Caco-2 (cell line): ENCODE data around the gene AP5B1. TPM values are rescaled to one million over a fixed set of nuclear protein-coding genes. Genes with fewer than 3 reads are reported as not detected.

ENCODE experiments used
- BruUV-seq: library from RNA; stranded (reverse); fragments of 400-500 nt; replicated peaks from 2 replicates; lab custom pipeline; 2021; lab: Mats Ljungman, UMichigan
- CTCF ChIA-PET: fragments of 300-600 bp; sonication (Branson Sonifier 250); formaldehyde crosslinking; loops from one replicate; lab custom pipeline; 2022; ENCODE audit warnings: antibody characterized with exemption; lab: Charles Lee
- POLR2A ChIA-PET: fragments of 300-600 bp; sonication (Branson Sonifier 250); formaldehyde crosslinking; loops from one replicate; lab custom pipeline; 2022; ENCODE audit warnings: antibody characterized with exemption; lab: Charles Lee
- DNase-seq, 2 experiments: peaks; one replicate each; pipeline versions ENCODE4 v3.0.0 to v3.0.0-alpha.2; 2020 to 2022
- H3K27me3 ChIP-seq: replicated peaks from 2 replicates; pipeline ENCODE4 v1.6.0; 2011; ENCODE audit warnings: low read length; ENCODE audit not compliant: control insufficient read depth, insufficient read depth
- H3K36me3 ChIP-seq: 2 replicates; pipeline ENCODE4 v1.5.1; 2011; ENCODE audit warnings: low read length; ENCODE audit not compliant: control insufficient read depth, insufficient read depth
- H3K4me1 ChIP-seq: fragments of 250-450 bp; sonication (Bioruptor Pico); 2 replicates; pipeline ENCODE4 v1.5.1; 2020; ENCODE audit warnings: mild to moderate bottlenecking
- H3K4me3 ChIP-seq: 2 replicates; pipeline ENCODE4 v1.5.1; 2011; ENCODE audit warnings: low read depth, mild to moderate bottlenecking, control low read depth, low read length
- H3K9me3 ChIP-seq: fragments of 250-450 bp; sonication (Bioruptor Pico); 2 replicates; pipeline ENCODE4 v1.5.1; 2020; ENCODE audit warnings: mild to moderate bottlenecking, moderate library complexity
- H3K27ac Mint-ChIP-seq: one replicate; pipeline ENCODE4 v1.8.0; 2022; ENCODE audit warnings: mixed read lengths; ENCODE audit not compliant: unreplicated experiment
- H3K27me3 Mint-ChIP-seq: one replicate; pipeline ENCODE4 v1.8.0; 2022; ENCODE audit warnings: mixed read lengths; ENCODE audit not compliant: insufficient read depth, unreplicated experiment
- H3K36me3 Mint-ChIP-seq: one replicate; pipeline ENCODE4 v1.8.0; 2022; ENCODE audit warnings: mild to moderate bottlenecking, mixed read lengths; ENCODE audit not compliant: insufficient read depth, unreplicated experiment
- H3K4me1 Mint-ChIP-seq: one replicate; pipeline ENCODE4 v1.8.0; 2022; ENCODE audit warnings: low read depth, mixed read lengths; ENCODE audit not compliant: unreplicated experiment
- H3K4me3 Mint-ChIP-seq: one replicate; pipeline ENCODE4 v1.8.0; 2022; ENCODE audit warnings: mild to moderate bottlenecking, moderate library complexity, mixed read lengths; ENCODE audit not compliant: unreplicated experiment
- H3K9me3 Mint-ChIP-seq: one replicate; pipeline ENCODE4 v1.8.0; 2022; ENCODE audit warnings: mixed read lengths; ENCODE audit not compliant: unreplicated experiment
- intact Hi-C: fragments of 100-400 bp; cut with micrococcal nuclease; formaldehyde crosslinking; loops from one replicate; pipeline ENCODE4 v1.10.0; 2022; ENCODE audit not compliant: unreplicated experiment
- total RNA-seq: library from RNA; stranded (reverse); gene quantifications from 2 replicates; pipeline ENCODE4 v1.2.3, GENCODE V29; 2022
- TF ChIP-seq, protein P1 (sequence below), 2 experiments: fragments of 200-600 bp in 1 of 2; IDR thresholded peaks; 1 replicate in 1 of 2; 2 replicates in 1 of 2; pipeline versions ENCODE4 v1.5.1 to v1.8.0; 2011 to 2022; ENCODE audit warnings: antibody characterized with exemption in 1 of 2, control low read depth in 1 of 2, inconsistent platforms in 1 of 2, low read depth in 1 of 2, low read length in 1 of 2, mild to moderate bottlenecking in 1 of 2, moderate library complexity in 1 of 2; ENCODE audit not compliant: insufficient read depth in 1 of 2, severe bottlenecking in 1 of 2, unreplicated experiment in 1 of 2

Gene AP5B1
- total RNA-seq, 1 experiment from 2014 or later: 19.3 TPM

GRCh38 chr11:65817312-65817834 lies 36.6 kb upstream of the AP5B1 start:
- peak; percentile 56 to 58 for DNase-seq
- H3K27ac Mint-ChIP-seq: peak overlapping the region; percentile 85

GRCh38 chr11:65816696-65817095 lies 35.9 kb upstream of the AP5B1 start:
- ChIA-PET CTCF (interaction anchor here (1.3 to 3.5 kb wide), 5 partner anchors 36 to 105 kb away, joined by 12 to 41 read pairs (median 17); partner anchors contain the start of genes AP5B1, FIBP, KAT5 and RNASEH2C), POLR2A (interaction anchor here (0.6 to 1.7 kb wide), 4 partner anchors 29 to 105 kb away, joined by 3 to 27 read pairs (median 5); partner anchors contain the start of gene KAT5)
- TF ChIP-seq, protein P1, sequence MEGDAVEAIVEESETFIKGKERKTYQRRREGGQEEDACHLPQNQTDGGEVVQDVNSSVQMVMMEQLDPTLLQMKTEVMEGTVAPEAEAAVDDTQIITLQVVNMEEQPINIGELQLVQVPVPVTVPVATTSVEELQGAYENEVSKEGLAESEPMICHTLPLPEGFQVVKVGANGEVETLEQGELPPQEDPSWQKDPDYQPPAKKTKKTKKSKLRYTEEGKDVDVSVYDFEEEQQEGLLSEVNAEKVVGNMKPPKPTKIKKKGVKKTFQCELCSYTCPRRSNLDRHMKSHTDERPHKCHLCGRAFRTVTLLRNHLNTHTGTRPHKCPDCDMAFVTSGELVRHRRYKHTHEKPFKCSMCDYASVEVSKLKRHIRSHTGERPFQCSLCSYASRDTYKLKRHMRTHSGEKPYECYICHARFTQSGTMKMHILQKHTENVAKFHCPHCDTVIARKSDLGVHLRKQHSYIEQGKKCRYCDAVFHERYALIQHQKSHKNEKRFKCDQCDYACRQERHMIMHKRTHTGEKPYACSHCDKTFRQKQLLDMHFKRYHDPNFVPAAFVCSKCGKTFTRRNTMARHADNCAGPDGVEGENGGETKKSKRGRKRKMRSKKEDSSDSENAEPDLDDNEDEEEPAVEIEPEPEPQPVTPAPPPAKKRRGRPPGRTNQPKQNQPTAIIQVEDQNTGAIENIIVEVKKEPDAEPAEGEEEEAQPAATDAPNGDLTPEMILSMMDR (IDR thresholded peaks at IDR 0.05; ENCODE audit: insufficient read depth in 1 of 2, low read depth in 1 of 2, low read length in 1 of 2, severe bottlenecking in 1 of 2, unreplicated experiment in 1 of 2): no peak
- Mint-ChIP-seq H3K27me3 (no peaks in the 10 kb centered on the region), H3K4me1 (peaks cover 33% of the 10 kb centered on the region), H3K9me3 (peaks cover 9% of the 10 kb centered on the region), H3K4me3 (peak overlapping the region; percentile 83), H3K36me3 (peaks cover 12% of the 10 kb centered on the region), H3K27ac (peak overlapping the region; percentile 85)
- no TSS peak for BruUV-seq
- Histone ChIP-seq H3K4me3 (no peak overlapping the region), H3K4me1 (peaks cover 38% of the 10 kb centered on the region), H3K36me3 (no peaks in the 10 kb centered on the region), H3K27me3 (no peaks in the 10 kb centered on the region), H3K9me3 (no peaks in the 10 kb centered on the region)
- no peak for DNase-seq
- intact Hi-C loops: loop anchor here (2.0 kb wide), 1 partner anchor 36 kb away; the partner anchor contains the start of gene AP5B1

More at GRCh38 chr11:65817312-65817834, 36.6 kb upstream of the AP5B1 start:
- Mint-ChIP-seq H3K4me1 (peaks cover 33% of the 10 kb centered on the region), H3K27me3 (no peaks in the 10 kb centered on the region), H3K36me3 (peaks cover 12% of the 10 kb centered on the region), H3K9me3 (peaks cover 9% of the 10 kb centered on the region), H3K4me3 (peak overlapping the region; percentile 83)
- peaks cover 34% of the 10 kb centered on the region for H3K4me1 ChIP-seq
- ChIA-PET POLR2A (interaction anchor here (0.6 to 1.7 kb wide), 12 partner anchors 27 to 296 kb away, joined by 3 to 27 read pairs (median 5); partner anchors contain the start of genes AP5B1, FIBP, KAT5 and OVOL1), CTCF (interaction anchor here (0.5 to 3.5 kb wide), 21 partner anchors 10 to 542 kb away, joined by 3 to 41 read pairs (median 5); partner anchors contain the start of genes AP5B1, CCDC85B, FIBP and KAT5)
- no peaks in the 10 kb centered on the region for H3K27me3 ChIP-seq
- BruUV-seq: TSS peak; percentile 63
- intact Hi-C loops: loop anchor here (2.0 kb wide), 1 partner anchor 37 kb away; the partner anchor contains the start of gene AP5B1
- H3K4me3 ChIP-seq: peak overlapping the region; percentile 43
- H3K36me3 ChIP-seq: no peaks in the 10 kb centered on the region
- no peaks in the 10 kb centered on the region for H3K9me3 ChIP-seq
- TF ChIP-seq, protein P1 (IDR thresholded peaks at IDR 0.05; ENCODE audit: insufficient read depth in 1 of 2, low read depth in 1 of 2, low read length in 1 of 2, severe bottlenecking in 1 of 2, unreplicated experiment in 1 of 2): no peak

DNA sequence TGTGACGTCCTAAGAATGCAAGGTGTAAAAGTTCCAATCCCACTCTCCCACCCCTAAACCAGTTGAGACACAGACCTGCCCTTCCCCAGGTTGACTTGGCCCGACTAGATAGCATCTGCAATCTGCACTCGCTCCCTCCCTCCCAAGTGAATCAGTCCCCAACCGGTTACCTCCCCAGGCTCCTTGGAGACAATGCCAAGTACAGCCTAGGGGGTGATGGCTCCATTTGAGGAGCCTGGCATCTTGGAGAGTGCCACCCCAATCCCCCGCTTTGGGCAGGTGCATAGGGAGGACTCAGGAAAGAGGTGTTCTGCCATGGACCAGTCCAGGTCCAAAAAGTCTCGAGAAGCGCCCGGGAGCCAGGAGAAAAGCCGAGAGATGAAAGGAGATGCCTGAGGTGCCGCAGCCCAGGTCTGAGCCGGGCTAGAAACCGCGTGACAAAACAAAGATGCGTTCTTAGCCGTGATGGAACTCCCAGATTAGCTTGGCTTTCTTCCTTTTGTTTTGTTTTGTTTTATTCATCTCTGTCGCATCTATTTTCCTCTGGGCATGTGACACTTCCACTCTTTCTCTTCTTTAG lies 34.3 kb upstream of the AP5B1 start:
- CTCF ChIA-PET: interaction anchor here (1.5 kb wide), 1 partner anchor 35 kb away, joined by 3 read pairs; no protein-coding TSS in a partner anchor
- Mint-ChIP-seq H3K36me3 (peaks cover 12% of the 10 kb centered on the region), H3K27ac (peak overlapping the region; percentile 76), H3K9me3 (peaks cover 9% of the 10 kb centered on the region), H3K4me3 (peak overlapping the region; percentile 42), H3K27me3 (no peaks in the 10 kb centered on the region), H3K4me1 (peaks cover 39% of the 10 kb centered on the region)
- intact Hi-C loops: no loop called here
- Histone ChIP-seq H3K9me3 (no peaks in the 10 kb centered on the region), H3K4me1 (peaks cover 38% of the 10 kb centered on the region), H3K4me3 (no peak overlapping the region), H3K36me3 (no peaks in the 10 kb centered on the region), H3K27me3 (no peaks in the 10 kb centered on the region)
- TF ChIP-seq, protein P1 (IDR thresholded peaks at IDR 0.05; ENCODE audit: insufficient read depth in 1 of 2, low read depth in 1 of 2, low read length in 1 of 2, severe bottlenecking in 1 of 2, unreplicated experiment in 1 of 2): no peak
- BruUV-seq: TSS peak; percentile 65
- POLR2A ChIA-PET: no interaction called here
- DNase-seq: peak; percentile 22 to 54
